HEK293T (cell line): ENCODE measurements around the gene TMEM42.

Experiments used
- ARNT ChIP-seq: fragments of 450-650 bp; IDR thresholded peaks from 2 replicates; pipeline ENCODE4 v1.6.1; 2017; ENCODE audit warnings: mild to moderate bottlenecking
- BHLHE40 ChIP-seq: fragments of 450-650 bp; IDR thresholded peaks from 2 replicates; pipeline ENCODE4 v1.6.1; 2016; ENCODE audit warnings: mild to moderate bottlenecking, moderate library complexity, borderline replicate concordance
- ELF4 ChIP-seq: fragments of 450-650 bp; IDR thresholded peaks from 2 replicates; pipeline ENCODE4 v1.6.1; 2017; ENCODE audit warnings: antibody characterized with exemption
- FOXA1 ChIP-seq: fragments of 450-650 bp; IDR thresholded peaks from 2 replicates; pipeline ENCODE4 v1.6.1; 2016; ENCODE audit warnings: mild to moderate bottlenecking
- FOXK2 ChIP-seq: fragments of 450-650 bp; IDR thresholded peaks from 2 replicates; pipeline ENCODE4 v1.6.1; 2016; ENCODE audit warnings: mild to moderate bottlenecking
- FOXM1 ChIP-seq: fragments of 450-650 bp; IDR thresholded peaks from 2 replicates; pipeline ENCODE4 v1.6.1; 2017; ENCODE audit warnings: mild to moderate bottlenecking, borderline replicate concordance
- HDGF ChIP-seq: fragments of 450-650 bp; IDR thresholded peaks from 2 replicates; pipeline ENCODE4 v1.6.1; 2017; ENCODE audit warnings: antibody characterized with exemption, borderline replicate concordance
- L3MBTL2 ChIP-seq: fragments of 450-650 bp; conservative IDR thresholded peaks from 2 replicates; pipeline ENCODE4 v1.6.1; 2016; ENCODE audit warnings: mild to moderate bottlenecking
- LEF1 ChIP-seq: fragments of 450-650 bp; IDR thresholded peaks from 2 replicates; pipeline ENCODE4 v1.6.1; 2017; ENCODE audit warnings: mild to moderate bottlenecking, borderline replicate concordance
- NFRKB ChIP-seq: fragments of 450-650 bp; IDR thresholded peaks from 2 replicates; pipeline ENCODE4 v1.6.1; 2016; ENCODE audit warnings: mild to moderate bottlenecking, moderate library complexity
- PKNOX1 ChIP-seq: fragments of 450-650 bp; IDR thresholded peaks from 2 replicates; pipeline ENCODE4 v1.6.1; 2016
- SP1 ChIP-seq: fragments of 450-650 bp; IDR thresholded peaks from 2 replicates; pipeline ENCODE4 v1.6.1; 2017
- SUZ12 ChIP-seq: fragments of 450-650 bp; IDR thresholded peaks from 2 replicates; pipeline ENCODE4 v1.6.1; 2016; ENCODE audit warnings: mild to moderate bottlenecking

GRCh38 chr3:44865272-44866035 is 3.7 kb downstream of the TMEM42 start:
- TF ChIP-seq L3MBTL2: no peak
- TF ChIP-seq FOXM1: no peak
- TF ChIP-seq FOXK2: no peak
- TF ChIP-seq SUZ12: no peak
- no peak for TF ChIP-seq ELF4
- TF ChIP-seq ARNT: no peak
- TF ChIP-seq HDGF: no peak
- TF ChIP-seq NFRKB: no peak
- TF ChIP-seq BHLHE40: no peak
- TF ChIP-seq SP1: no peak
- no peak for TF ChIP-seq PKNOX1
- no peak for TF ChIP-seq FOXA1
- no peak for TF ChIP-seq LEF1
